Kidney epithelial cell (primary cell): ENCODE data around the gene PPP2R1A. TPM values are rescaled to one million over a fixed set of nuclear protein-coding genes. Genes with fewer than 3 reads are reported as not detected.

Source experiments
- DNase-seq: peaks from one replicate; pipeline ENCODE4 v3.0.0-alpha.2; 2010; ENCODE audit warnings: low read depth
- H3K27me3 ChIP-seq: 2 replicates; pipeline ENCODE4 v1.6.0; 2011; ENCODE audit warnings: low read length; ENCODE audit not compliant: control insufficient read depth, insufficient read depth
- H3K36me3 ChIP-seq: 2 replicates; pipeline ENCODE4 v1.5.1; 2011; ENCODE audit warnings: low read length; ENCODE audit not compliant: control insufficient read depth, insufficient read depth
- H3K4me3 ChIP-seq: 2 replicates; pipeline ENCODE4 v1.5.1; 2011; ENCODE audit warnings: low read depth, mild to moderate bottlenecking, control low read depth, low read length
- total RNA-seq: library from RNA; depleted of rRNA; stranded (reverse); fragments of >200 nt; gene quantifications from 2 replicates; pipeline ENCODE4 v1.2.3, GENCODE V29; 2015
- TF ChIP-seq, protein P1 (sequence below): IDR thresholded peaks from 2 replicates; pipeline ENCODE4 v1.5.1; 2011; ENCODE audit warnings: mild to moderate bottlenecking, moderate library complexity, low read length, control low read depth, inconsistent platforms; ENCODE audit not compliant: insufficient read depth, poor library complexity, severe bottlenecking

The PPP2R1A gene
- total RNA-seq, 1 donor from 2014 or later: 329 TPM

DNA sequence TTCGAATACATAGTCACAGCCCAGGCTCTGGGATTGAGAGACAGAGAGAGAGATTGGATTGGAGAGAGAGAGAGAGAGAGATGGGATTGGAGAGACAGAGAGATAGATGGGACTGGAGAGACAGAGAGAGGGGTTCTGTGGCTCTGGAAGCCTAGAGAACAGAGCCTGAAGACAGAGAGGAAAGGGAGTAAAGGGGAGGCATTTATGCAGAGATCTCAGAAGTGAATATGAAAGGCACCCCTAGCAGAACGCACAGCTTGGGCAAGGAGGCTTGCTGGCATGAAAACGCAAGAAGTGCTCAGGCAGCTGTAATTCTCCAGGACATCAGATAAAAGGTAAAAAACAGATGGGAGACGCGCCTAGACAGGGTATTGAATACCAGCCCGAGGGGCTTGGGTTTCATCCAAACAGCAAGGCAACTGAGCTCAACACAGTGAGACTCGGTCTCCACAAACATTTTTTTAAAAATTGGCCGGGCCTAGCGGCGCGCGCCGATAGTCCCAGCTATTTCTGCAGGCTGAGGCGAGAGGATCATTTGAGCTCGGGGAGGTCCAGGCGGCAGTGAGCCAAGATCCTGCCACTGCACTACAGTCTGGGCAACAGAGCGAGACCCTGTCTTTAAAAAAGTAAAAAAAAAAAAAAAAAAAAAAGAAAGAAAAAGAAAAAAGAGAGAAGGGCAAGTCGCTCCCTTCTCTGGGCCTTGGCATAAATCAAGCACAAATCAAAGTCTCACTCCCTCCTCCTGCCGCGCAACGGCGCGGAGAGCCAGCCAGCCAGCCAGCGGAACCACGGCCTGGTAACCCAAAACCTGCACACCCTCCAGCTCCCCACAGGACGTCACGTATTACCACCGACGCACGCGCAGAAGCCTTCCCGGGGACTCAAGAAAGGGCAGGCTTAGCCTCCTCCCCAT, 774 bp upstream of the PPP2R1A start:
- DNase-seq: no peak
- Histone ChIP-seq H3K36me3 (no peaks in the 10 kb centered on the region), H3K4me3 (peak overlapping the region; percentile 32), H3K27me3 (no peaks in the 10 kb centered on the region)
- TF ChIP-seq, protein P1, sequence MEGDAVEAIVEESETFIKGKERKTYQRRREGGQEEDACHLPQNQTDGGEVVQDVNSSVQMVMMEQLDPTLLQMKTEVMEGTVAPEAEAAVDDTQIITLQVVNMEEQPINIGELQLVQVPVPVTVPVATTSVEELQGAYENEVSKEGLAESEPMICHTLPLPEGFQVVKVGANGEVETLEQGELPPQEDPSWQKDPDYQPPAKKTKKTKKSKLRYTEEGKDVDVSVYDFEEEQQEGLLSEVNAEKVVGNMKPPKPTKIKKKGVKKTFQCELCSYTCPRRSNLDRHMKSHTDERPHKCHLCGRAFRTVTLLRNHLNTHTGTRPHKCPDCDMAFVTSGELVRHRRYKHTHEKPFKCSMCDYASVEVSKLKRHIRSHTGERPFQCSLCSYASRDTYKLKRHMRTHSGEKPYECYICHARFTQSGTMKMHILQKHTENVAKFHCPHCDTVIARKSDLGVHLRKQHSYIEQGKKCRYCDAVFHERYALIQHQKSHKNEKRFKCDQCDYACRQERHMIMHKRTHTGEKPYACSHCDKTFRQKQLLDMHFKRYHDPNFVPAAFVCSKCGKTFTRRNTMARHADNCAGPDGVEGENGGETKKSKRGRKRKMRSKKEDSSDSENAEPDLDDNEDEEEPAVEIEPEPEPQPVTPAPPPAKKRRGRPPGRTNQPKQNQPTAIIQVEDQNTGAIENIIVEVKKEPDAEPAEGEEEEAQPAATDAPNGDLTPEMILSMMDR: no peak

DNA sequence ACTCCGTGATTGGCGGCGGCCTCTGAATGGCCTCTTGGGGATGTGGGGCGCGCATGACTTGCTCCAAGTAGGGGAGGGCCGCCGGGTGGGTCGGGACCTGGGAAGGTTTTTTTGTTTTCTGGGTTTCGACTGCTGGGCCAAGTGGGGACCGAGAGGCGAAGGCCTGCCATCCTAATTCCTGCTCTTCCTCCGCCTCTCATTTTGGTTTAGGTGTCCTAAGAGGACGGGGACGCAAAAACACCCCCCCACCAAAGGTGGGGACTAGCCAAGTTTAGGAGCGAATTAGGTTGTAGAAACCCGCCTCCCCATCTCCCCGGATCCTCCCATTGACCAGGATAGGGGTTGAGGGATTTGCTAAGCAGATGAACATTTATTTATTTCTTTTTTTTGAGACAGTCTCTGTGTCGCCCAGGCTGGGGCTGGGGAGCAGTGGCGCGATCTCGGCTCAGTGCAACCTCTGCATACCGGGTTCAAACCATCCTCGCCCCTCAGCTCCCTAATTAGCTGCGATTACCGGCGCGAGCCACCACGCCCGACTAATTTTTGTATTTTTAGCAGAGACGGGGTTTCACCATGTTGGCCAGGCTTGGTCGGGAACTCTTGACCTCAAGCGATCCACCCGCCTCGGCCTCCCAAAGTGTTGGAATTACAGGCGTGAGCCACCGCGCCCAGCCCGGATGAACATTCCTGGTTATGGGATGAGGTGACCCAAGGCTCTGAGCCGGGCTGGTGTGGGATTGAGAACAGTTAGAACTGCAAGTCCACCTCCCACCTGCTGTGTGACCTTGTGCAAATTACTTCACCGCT, 838 bp downstream of the PPP2R1A start:
- no peaks in the 10 kb centered on the region for H3K36me3 ChIP-seq
- TF ChIP-seq, protein P1: no peak
- peak overlapping the region; percentile 96 for H3K4me3 ChIP-seq
- DNase-seq: no peak
- no peaks in the 10 kb centered on the region for H3K27me3 ChIP-seq

- TF ChIP-seq, protein P1: no peak
- Histone ChIP-seq H3K27me3 (no peaks in the 10 kb centered on the region), H3K4me3 (peak overlapping the region; percentile 96), H3K36me3 (no peaks in the 10 kb centered on the region)
- DNase-seq: no peak
Measured at GRCh38 chr19:52191389-52191788, 1.5 kb downstream of the PPP2R1A start.

GRCh38 chr19:52191951-52192350, 2.1 kb downstream of the PPP2R1A start:
- no peak overlapping the region for H3K4me3 ChIP-seq
- no peak for DNase-seq
- H3K27me3 ChIP-seq: no peaks in the 10 kb centered on the region
- TF ChIP-seq, protein P1: no peak
- H3K36me3 ChIP-seq: no peaks in the 10 kb centered on the region

GRCh38 chr19:52196256-52196967, 6.6 kb downstream of the PPP2R1A start:
- no peak for DNase-seq
- H3K36me3 ChIP-seq: peaks cover 1% of the 10 kb centered on the region

More at GRCh38 chr19:52196256-52196967, 6.6 kb downstream of the PPP2R1A start:
- Histone ChIP-seq H3K4me3 (no peak overlapping the region), H3K27me3 (no peaks in the 10 kb centered on the region)
- TF ChIP-seq, protein P1: no peak
